GM13976 (cell line): ENCODE measurements around the gene AUTS2.

Source experiments
- DNase-seq: peaks from one replicate; pipeline ENCODE4 v3.0.0; 2012; ENCODE audit warnings: low spot score
- in situ Hi-C: fragments of 300-500 bp; cut with MboI; formaldehyde crosslinking; loops from one replicate; pipeline ENCODE4 v1.12.0; 2022; ENCODE audit warnings: low sequenced_read_pairs, mixed read lengths, inconsistent platforms; ENCODE audit not compliant: unreplicated experiment
- TF ChIP-seq, protein P1 (sequence below): IDR thresholded peaks from 2 replicates; pipeline ENCODE4 v1.5.1; 2012; ENCODE audit warnings: borderline replicate concordance, mild to moderate bottlenecking; ENCODE audit not compliant: insufficient read depth; ENCODE audit errors: extremely low read depth, missing control alignments, control extremely low read depth

Gene AUTS2

DNA sequence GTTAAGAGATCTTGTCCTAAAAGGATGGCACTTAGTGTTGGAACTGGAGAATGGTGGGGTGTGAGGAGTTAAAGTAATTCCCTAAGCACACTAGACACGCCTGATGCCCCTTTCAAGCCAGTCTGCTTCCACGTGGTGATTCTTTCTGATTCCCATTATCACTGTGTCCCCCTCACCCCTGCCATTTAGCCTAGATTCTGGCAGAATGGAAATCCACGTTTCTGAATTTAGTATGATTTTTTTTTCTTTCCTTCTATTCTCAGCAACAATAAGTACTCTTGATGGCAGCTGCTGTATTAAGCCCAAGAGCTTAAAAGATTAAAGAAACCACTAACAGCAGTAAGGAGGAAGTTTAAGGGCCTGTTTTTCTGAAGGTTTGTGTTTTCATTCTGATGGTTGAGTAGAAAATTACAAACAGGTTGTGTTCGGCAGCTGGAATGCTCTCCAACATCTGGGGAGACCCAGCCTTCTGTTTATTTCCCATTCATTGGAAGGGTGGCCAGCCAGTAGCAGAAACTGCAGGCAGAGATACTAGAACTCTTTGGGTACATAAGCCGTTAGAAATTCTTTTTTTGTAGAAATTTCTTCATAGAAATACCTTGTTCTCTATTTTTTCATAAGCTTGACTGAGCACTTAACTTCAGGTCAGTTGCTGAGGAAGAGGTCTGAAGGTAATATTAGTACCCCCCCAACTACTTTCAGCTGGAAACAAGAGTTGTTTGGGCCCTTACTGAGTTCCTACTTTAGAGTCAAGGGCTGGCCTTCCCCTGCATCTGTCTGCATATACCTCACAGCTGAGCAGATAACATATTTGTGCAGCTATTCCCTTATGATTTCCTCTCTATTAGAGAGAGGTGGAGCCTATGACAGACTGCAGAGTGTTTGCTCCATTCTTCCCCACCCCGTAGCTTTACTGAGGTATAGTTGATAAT, 355.1 kb downstream of the AUTS2 start:
- DNase-seq: no peak
- TF ChIP-seq, protein P1, sequence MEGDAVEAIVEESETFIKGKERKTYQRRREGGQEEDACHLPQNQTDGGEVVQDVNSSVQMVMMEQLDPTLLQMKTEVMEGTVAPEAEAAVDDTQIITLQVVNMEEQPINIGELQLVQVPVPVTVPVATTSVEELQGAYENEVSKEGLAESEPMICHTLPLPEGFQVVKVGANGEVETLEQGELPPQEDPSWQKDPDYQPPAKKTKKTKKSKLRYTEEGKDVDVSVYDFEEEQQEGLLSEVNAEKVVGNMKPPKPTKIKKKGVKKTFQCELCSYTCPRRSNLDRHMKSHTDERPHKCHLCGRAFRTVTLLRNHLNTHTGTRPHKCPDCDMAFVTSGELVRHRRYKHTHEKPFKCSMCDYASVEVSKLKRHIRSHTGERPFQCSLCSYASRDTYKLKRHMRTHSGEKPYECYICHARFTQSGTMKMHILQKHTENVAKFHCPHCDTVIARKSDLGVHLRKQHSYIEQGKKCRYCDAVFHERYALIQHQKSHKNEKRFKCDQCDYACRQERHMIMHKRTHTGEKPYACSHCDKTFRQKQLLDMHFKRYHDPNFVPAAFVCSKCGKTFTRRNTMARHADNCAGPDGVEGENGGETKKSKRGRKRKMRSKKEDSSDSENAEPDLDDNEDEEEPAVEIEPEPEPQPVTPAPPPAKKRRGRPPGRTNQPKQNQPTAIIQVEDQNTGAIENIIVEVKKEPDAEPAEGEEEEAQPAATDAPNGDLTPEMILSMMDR: no peak
- in situ Hi-C loops: no loop called here

DNA sequence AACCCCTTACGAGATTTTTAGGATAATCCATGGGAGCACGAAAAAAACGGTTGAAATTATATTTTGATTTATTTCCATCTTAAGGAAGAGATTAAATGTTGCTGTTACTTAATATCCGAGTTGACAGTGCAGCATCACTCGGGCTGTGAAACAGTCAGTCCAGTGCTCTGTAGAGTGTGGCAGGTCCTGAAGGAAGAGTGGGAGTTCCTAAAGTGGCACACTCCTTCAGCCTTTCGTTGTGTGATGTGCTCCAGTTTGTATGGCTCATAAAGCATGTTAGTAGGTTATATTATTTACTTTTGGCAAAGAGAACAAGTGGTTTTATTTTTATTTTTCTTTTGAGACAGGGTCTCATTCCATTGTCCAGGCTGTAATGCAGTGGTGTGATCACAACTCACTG, 358.3 kb downstream of the AUTS2 start:
- no peak for DNase-seq
- TF ChIP-seq, protein P1: no peak
- in situ Hi-C loops: no loop called here

DNA sequence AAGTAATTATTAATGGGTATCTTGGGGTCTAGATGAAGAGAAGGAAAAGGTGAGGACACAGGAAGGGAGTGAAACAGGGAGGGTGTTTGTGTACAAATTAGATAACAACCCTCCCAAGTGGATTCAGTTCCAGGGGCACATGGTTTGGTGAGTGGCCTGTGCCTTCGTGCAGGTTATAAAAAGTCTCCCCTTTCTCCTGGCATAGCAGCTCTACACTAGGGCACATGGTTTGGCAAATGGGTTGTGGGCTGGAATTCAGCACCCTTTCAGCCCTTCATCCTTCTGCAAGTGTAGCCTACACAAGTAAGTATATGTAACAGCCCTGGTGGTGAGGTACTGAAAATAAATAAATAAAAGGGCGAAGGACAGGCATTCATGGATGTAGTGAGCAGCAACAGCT, 359.4 kb downstream of the AUTS2 start:
- in situ Hi-C loops: no loop called here
- DNase-seq: no peak
- TF ChIP-seq, protein P1: no peak

DNA sequence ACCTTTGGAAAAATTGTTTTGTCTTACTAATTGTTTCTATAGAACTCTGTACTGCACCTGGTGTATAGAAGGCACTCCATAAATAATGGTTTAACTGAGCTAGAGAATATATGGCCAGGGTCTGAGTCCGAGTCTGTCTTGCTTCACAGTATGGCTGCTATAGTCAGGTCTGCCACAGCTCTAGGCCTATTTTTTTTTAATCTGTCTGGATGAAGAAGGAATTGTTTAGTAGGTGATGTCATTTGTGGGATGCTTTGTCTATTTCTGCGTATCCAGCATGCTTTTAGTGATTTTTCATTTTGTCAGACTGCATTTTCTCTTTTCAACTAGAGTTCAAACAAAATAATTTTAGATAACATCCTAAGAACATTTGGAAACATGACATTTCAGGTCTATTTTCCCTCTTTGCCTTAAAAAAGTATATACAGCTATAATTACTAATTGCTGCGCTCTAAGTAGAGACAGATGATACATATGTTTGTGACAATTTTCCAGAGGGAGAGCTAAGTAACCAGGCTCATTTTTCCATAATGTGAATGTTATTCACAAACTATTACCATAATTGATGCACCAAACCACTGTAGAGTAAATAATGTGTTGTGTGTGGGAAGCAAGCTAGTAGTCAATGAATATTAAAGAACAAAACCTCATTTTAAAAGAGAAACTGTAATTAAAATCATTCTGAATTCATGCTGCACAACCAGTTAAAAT, 361.7 kb downstream of the AUTS2 start:
- in situ Hi-C loops: no loop called here
- DNase-seq: no peak
- TF ChIP-seq, protein P1: no peak

DNA sequence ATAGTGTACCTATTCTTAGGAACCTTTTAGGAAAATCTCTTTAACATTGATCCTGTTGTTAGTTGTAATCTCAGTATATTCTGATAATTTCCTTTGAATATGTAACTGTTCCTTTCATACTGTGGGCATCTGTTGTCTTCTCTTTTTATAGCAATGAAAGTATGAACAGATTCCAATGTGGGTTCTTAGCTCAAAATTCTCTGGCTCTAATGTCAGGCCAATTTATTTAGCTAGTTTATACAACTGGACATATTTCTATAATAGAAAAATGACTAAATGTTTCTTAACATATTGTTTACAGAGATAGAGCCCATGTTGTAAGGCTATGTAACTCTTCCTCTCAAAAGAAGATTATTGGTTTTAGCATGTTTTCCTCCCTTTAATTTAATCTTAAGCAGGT, 363.2 kb downstream of the AUTS2 start:
- DNase-seq: no peak
- in situ Hi-C loops: no loop called here
- TF ChIP-seq, protein P1: no peak

DNA sequence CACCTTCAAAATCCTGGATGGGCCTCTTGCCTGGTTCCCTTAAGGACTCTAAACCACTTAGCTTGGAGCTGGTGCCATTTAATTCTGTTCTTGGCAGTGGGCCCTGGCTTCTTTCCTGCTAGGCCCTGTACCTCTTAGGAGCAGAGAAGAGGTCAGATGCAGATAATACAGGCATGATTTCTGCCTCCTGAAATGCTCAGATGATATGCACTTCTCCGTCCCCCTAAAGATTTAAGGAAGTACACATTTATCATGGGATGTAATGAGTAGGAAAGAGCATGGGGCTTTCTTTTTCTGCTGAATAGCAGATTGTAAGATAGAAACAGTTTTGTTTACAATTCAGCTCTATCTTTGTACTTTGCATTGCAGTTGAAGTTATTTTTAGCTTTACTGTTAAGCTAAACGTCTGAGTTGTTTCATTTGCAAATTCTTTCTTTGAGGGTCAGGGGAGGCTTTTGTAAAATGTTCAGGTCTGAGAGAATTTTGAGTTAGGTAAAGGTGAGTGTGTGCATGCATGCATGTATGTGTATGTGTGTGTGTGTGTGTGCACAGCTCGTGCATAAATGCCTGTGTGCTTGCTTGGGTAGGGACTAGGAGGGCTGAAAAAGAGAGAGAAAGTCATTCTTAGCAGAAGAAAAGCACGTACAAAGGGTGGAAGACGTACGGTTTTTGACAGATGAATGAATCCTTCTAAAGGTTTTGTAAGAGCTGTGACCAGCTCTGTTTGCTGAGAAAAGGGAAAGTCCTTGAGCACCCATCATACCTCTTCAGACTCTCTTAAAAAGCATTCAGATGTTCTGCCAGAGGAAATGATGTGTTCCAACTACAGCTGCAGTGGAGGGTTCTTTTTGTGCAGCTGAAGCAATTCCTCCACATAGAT, 364.2 kb downstream of the AUTS2 start:
- TF ChIP-seq, protein P1: no peak
- DNase-seq: no peak
- in situ Hi-C loops: no loop called here
